Neural cell (in vitro differentiated cells): ENCODE data around the gene CCSER2. TPM values are rescaled to one million over a fixed set of nuclear protein-coding genes. Genes with fewer than 3 reads are reported as not detected.

Source experiments
- H2AFZ ChIP-seq: fragments of 200-600, 300-800 bp; sonication (generic), shearing (Covaris generic); 2 replicates; pipeline ENCODE4 v1.6.0; 2014; ENCODE audit warnings: low read depth, mild to moderate bottlenecking, antibody characterized with exemption, low read length, moderate library complexity
- H3F3A ChIP-seq: fragments of 200-600 bp; shearing (Covaris generic); 2 replicates; pipeline ENCODE4 v1.6.1; 2016; ENCODE audit warnings: mild to moderate bottlenecking, moderate library complexity, mixed read lengths, antibody characterized with exemption, low read length; ENCODE audit not compliant: insufficient read depth, poor library complexity, severe bottlenecking
- H3K27ac ChIP-seq: fragments of 200-600, 300-800 bp; sonication (generic), shearing (Covaris generic); 2 replicates; pipeline ENCODE4 v1.5.1; 2014; ENCODE audit warnings: mild to moderate bottlenecking, low read length, moderate library complexity
- H3K27me3 ChIP-seq: fragments of 300-800, 200-600 bp; sonication (generic), shearing (Covaris generic); 2 replicates; pipeline ENCODE4 v1.6.0; 2014; ENCODE audit warnings: mild to moderate bottlenecking, low read depth, low read length, moderate library complexity; ENCODE audit not compliant: insufficient read depth
- H3K36me3 ChIP-seq: fragments of 300-800, 200-600 bp; sonication (generic), shearing (Covaris generic); 2 replicates; pipeline ENCODE4 v1.5.1; 2014; ENCODE audit warnings: mild to moderate bottlenecking, antibody characterized with exemption, low read length, moderate library complexity; ENCODE audit not compliant: insufficient read depth
- H3K4me2 ChIP-seq: fragments of 300-800, 200-600 bp; sonication (generic), shearing (Covaris generic); 2 replicates; pipeline ENCODE4 v1.6.0; 2014; ENCODE audit warnings: mild to moderate bottlenecking, low read length
- H3K4me3 ChIP-seq: fragments of 300-800, 200-600 bp; sonication (generic), shearing (Covaris generic); 2 replicates; pipeline ENCODE4 v1.5.1; 2014; ENCODE audit warnings: mild to moderate bottlenecking, low read length, moderate library complexity
- H3K79me2 ChIP-seq: fragments of 200-600 bp; shearing (Covaris generic); replicated peaks from 2 replicates; pipeline ENCODE4 v1.6.0; 2014; ENCODE audit warnings: mild to moderate bottlenecking, low read length, moderate library complexity; ENCODE audit not compliant: insufficient read depth
- H3K9ac ChIP-seq: fragments of 300-800, 200-600 bp; sonication (generic), shearing (Covaris generic); 2 replicates; pipeline ENCODE4 v1.6.1; 2016; ENCODE audit warnings: mild to moderate bottlenecking, low read length, mixed read lengths
- H3K9me2 ChIP-seq: fragments of 200-600 bp; shearing (Covaris generic); 2 replicates; pipeline ENCODE4 v1.6.1; 2016; ENCODE audit warnings: mild to moderate bottlenecking, low read length, mixed read lengths; ENCODE audit not compliant: insufficient read depth
- H3K9me3 ChIP-seq: fragments of 200-600, 300-800 bp; sonication (generic), shearing (Covaris generic); 2 replicates; pipeline ENCODE4 v1.6.1; 2016; ENCODE audit warnings: mild to moderate bottlenecking, mixed run types, low read length, moderate library complexity, mixed read lengths
- H4K20me1 ChIP-seq: fragments of 200-600 bp; shearing (Covaris generic); 2 replicates; pipeline ENCODE4 v1.6.1; 2016; ENCODE audit warnings: mild to moderate bottlenecking, mixed run types; ENCODE audit not compliant: insufficient read depth
- CTCF ChIP-seq: fragments of 450-650 bp; IDR thresholded peaks from 2 replicates; pipeline ENCODE4 v1.5.1; 2014; ENCODE audit warnings: antibody characterized with exemption, mild to moderate bottlenecking, moderate library complexity; ENCODE audit not compliant: poor library complexity, severe bottlenecking
- EP300 ChIP-seq: fragments of 450-650 bp; conservative IDR thresholded peaks from 2 replicates; pipeline ENCODE4 v1.6.1; 2014; ENCODE audit warnings: antibody characterized with exemption, mild to moderate bottlenecking, moderate library complexity; ENCODE audit not compliant: poor library complexity, severe bottlenecking
- EZH2 ChIP-seq: fragments of 200-600, 300-800 bp; shearing (Covaris generic), sonication (generic); IDR thresholded peaks from 2 replicates; pipeline ENCODE4 v1.6.1; 2014; ENCODE audit warnings: antibody characterized with exemption, low read length, borderline replicate concordance, mild to moderate bottlenecking; ENCODE audit not compliant: insufficient read depth, poor library complexity, severe bottlenecking
- MXI1 ChIP-seq: fragments of 450-650 bp; conservative IDR thresholded peaks from 2 replicates; pipeline ENCODE4 v1.6.1; 2014; ENCODE audit warnings: antibody characterized with exemption, mild to moderate bottlenecking; ENCODE audit not compliant: poor library complexity, severe bottlenecking
- POLR2AphosphoS5 ChIP-seq: IDR thresholded peaks from 2 replicates; pipeline ENCODE4 v1.6.1; 2012
- RAD21 ChIP-seq: fragments of 450-650 bp; conservative IDR thresholded peaks from 2 replicates; pipeline ENCODE4 v1.6.1; 2014; ENCODE audit warnings: antibody characterized with exemption, mild to moderate bottlenecking, moderate library complexity
- REST ChIP-seq: IDR thresholded peaks from 2 replicates; pipeline ENCODE4 v1.6.1; 2012; ENCODE audit warnings: borderline replicate concordance
- SMC3 ChIP-seq: fragments of 450-650 bp; conservative IDR thresholded peaks from 2 replicates; pipeline ENCODE4 v1.6.1; 2014; ENCODE audit warnings: antibody characterized with exemption, mild to moderate bottlenecking, moderate library complexity; ENCODE audit not compliant: poor library complexity
- TAF1 ChIP-seq: IDR thresholded peaks from 2 replicates; pipeline ENCODE4 v1.6.1; 2012; ENCODE audit warnings: low read depth
- polyA plus RNA-seq: library from polyadenylated mRNA; depleted of rRNA; stranded (reverse); fragments of >200 nt; gene quantifications from 2 replicates; pipeline ENCODE4 v1.2.3, GENCODE V29; 2014

Gene CCSER2
- polyA plus RNA-seq, 1 donor from 2014 or later = 38.3 TPM

GRCh38 chr10:84335516-84335915 is 7.1 kb downstream of the CCSER2 start:
- Histone ChIP-seq H3K9ac (no peak overlapping the region), H3K36me3 (no peaks in the 10 kb centered on the region), H4K20me1 (peaks cover 4% of the 10 kb centered on the region), H3K4me2 (no peak overlapping the region), H2AFZ (no peak overlapping the region), H3K27ac (no peak overlapping the region), H3K9me2 (no peaks in the 10 kb centered on the region), H3K9me3 (no peaks in the 10 kb centered on the region), H3K27me3 (no peaks in the 10 kb centered on the region), H3F3A (no peaks in the 10 kb centered on the region), H3K79me2 (peaks cover 88% of the 10 kb centered on the region), H3K4me3 (no peak overlapping the region)
- TF ChIP-seq REST = peak; percentile 23
- TF ChIP-seq POLR2AphosphoS5 = peak; percentile 45
- no peak for TF ChIP-seq RAD21
- no peak for TF ChIP-seq SMC3

GRCh38 chr10:84336406-84337090 is 8.2 kb downstream of the CCSER2 start:
- TF ChIP-seq SMC3 = no peak
- TF ChIP-seq POLR2AphosphoS5 = no peak
- no peak for TF ChIP-seq TAF1
- TF ChIP-seq EP300 = no peak
- TF ChIP-seq REST = no peak
- no peak for TF ChIP-seq RAD21
- no peak for TF ChIP-seq MXI1
- TF ChIP-seq EZH2 = no peak
- no peak for TF ChIP-seq CTCF
- Histone ChIP-seq H3K79me2 (peaks cover 87% of the 10 kb centered on the region), H4K20me1 (peaks cover 4% of the 10 kb centered on the region), H2AFZ (no peak overlapping the region), H3K27ac (no peak overlapping the region), H3K4me2 (no peak overlapping the region), H3K27me3 (no peaks in the 10 kb centered on the region), H3K9me3 (no peaks in the 10 kb centered on the region), H3K9me2 (no peaks in the 10 kb centered on the region), H3F3A (no peaks in the 10 kb centered on the region), H3K36me3 (no peaks in the 10 kb centered on the region), H3K4me3 (no peak overlapping the region), H3K9ac (no peak overlapping the region)
